ENCODE results near the gene CFTR. TPM values are rescaled to one million over a fixed set of nuclear protein-coding genes. Genes with fewer than 3 reads are reported as not detected.

The CFTR gene
- total and polyA plus RNA-seq, 9 of the 15 experiments (the other 6 are each of a cell fraction or from before 2014, with no cell fraction given) = 0.20 TPM; not detected in 8

- Histone ChIP-seq H3K4me3 (no peak overlapping the region), H3K4me2 (ENCODE audit: insufficient read depth, low read length) (no peak overlapping the region), H3K9ac (ENCODE audit: insufficient read depth in 1 of 2, low read depth in 2 of 2, low read length in 2 of 2) (no peak overlapping the region), H3K27ac (ENCODE audit: extremely low read depth, low read depth, low read length) (no peak overlapping the region), H3K27me3 (ENCODE audit: control insufficient read depth in 2 of 2, insufficient read depth in 2 of 2, low read length in 2 of 2) (no peaks in the 10 kb centered on the region), H3K36me3 (ENCODE audit: control insufficient read depth, insufficient read depth, low read length) (no peaks in the 10 kb centered on the region), H3K9me3 (replicated peaks; ENCODE audit: control insufficient read depth, insufficient read depth, low read depth, low read length) (no peaks in the 10 kb centered on the region), H4K20me1 (replicated peaks; ENCODE audit: control insufficient read depth, insufficient read depth, low read length) (no peaks in the 10 kb centered on the region), H3K9me1 (ENCODE audit: control insufficient read depth, insufficient read depth, low read length) (no peaks in the 10 kb centered on the region), H3K79me2 (ENCODE audit: control insufficient read depth, insufficient read depth, low read length) (no peaks in the 10 kb centered on the region), H3K4me1 (replicated peaks in 1 of 2; ENCODE audit: control insufficient read depth in 2 of 2, insufficient read depth in 2 of 2, low read length in 2 of 2) (no peaks in the 10 kb centered on the region), H2AFZ (ENCODE audit: low read depth, low read length) (no peak overlapping the region)
- in situ Hi-C loops (cut with MboI) (no loop called here), intact Hi-C loops (cut with micrococcal nuclease) (no loop called here)
- ATAC-seq = no peak
- POLR2A ChIA-PET = no interaction called here
- no peak for FAIRE-seq
- no TSS peak for BruUV-seq (replicated peaks)
- TF ChIP-seq PRDM10 (IDR thresholded peaks at IDR 0.05; ENCODE audit: partially characterized antibody) = no peak
- DNase-seq (ENCODE audit: extremely low read depth in 1 of 4, low spot score in 3 of 4) = no peak
- CTCF ChIA-PET (ENCODE audit: low intra/inter-chr PET ratio) = no interaction called here
Measured at GRCh38 chr7:117560030-117560429, 80.2 kb downstream of the CFTR start.

GRCh38 chr7:117562759-117563158 lies 82.9 kb downstream of the CFTR start:
- no peak overlapping the region for H3K9ac ChIP-seq (ENCODE audit: insufficient read depth in 1 of 2, low read depth in 2 of 2, low read length in 2 of 2)
- no peak for ATAC-seq
- no peak for FAIRE-seq

More at GRCh38 chr7:117562759-117563158, 82.9 kb downstream of the CFTR start:
- no peak for DNase-seq (ENCODE audit: extremely low read depth in 1 of 4, low spot score in 3 of 4)
- intact Hi-C loops (cut with micrococcal nuclease) (no loop called here), in situ Hi-C loops (cut with MboI) (no loop called here)
- Histone ChIP-seq H3K4me3 (no peak overlapping the region), H3K36me3 (ENCODE audit: control insufficient read depth, insufficient read depth, low read length) (no peaks in the 10 kb centered on the region), H4K20me1 (replicated peaks; ENCODE audit: control insufficient read depth, insufficient read depth, low read length) (no peaks in the 10 kb centered on the region), H3K4me2 (ENCODE audit: insufficient read depth, low read length) (no peak overlapping the region), H3K27ac (ENCODE audit: extremely low read depth, low read depth, low read length) (no peak overlapping the region), H3K9me3 (replicated peaks; ENCODE audit: control insufficient read depth, insufficient read depth, low read depth, low read length) (no peaks in the 10 kb centered on the region), H3K4me1 (replicated peaks in 1 of 2; ENCODE audit: control insufficient read depth in 2 of 2, insufficient read depth in 2 of 2, low read length in 2 of 2) (no peaks in the 10 kb centered on the region), H2AFZ (ENCODE audit: low read depth, low read length) (no peak overlapping the region), H3K27me3 (ENCODE audit: control insufficient read depth in 2 of 2, insufficient read depth in 2 of 2, low read length in 2 of 2) (no peaks in the 10 kb centered on the region), H3K9me1 (ENCODE audit: control insufficient read depth, insufficient read depth, low read length) (no peaks in the 10 kb centered on the region), H3K79me2 (ENCODE audit: control insufficient read depth, insufficient read depth, low read length) (no peaks in the 10 kb centered on the region)
- 0% methylated on average over 2 of the region's 2 CpGs for WGBS (ENCODE audit: insufficient coverage, low coverage, missing lambda C conversion rate)
- ChIA-PET CTCF (ENCODE audit: low intra/inter-chr PET ratio) (no interaction called here), POLR2A (no interaction called here)
- BruUV-seq (replicated peaks) = no TSS peak
- TF ChIP-seq TCF3 (CRISPR knock-in tag; IDR thresholded peaks at IDR 0.05) = no peak
